Suprapubic skin (tissue), 4 donors: ENCODE results near the gene CALY.

Source experiments
- POLR2A ChIP-seq, 2 donors: fragments of 450-650 bp; IDR thresholded peaks; one replicate each; pipeline ENCODE4 v1.6.1; 2017; ENCODE audit warnings: antibody characterized with exemption in 2 of 2, mild to moderate bottlenecking in 2 of 2, moderate library complexity in 2 of 2
- POLR2AphosphoS5 ChIP-seq, 3 donors: sonication (generic); formaldehyde crosslinking; IDR thresholded peaks; one replicate each; pipeline ENCODE4 v1.6.1; 2017; ENCODE audit warnings: antibody characterized with exemption in 3 of 3
- TF ChIP-seq, protein P1 (sequence below), 2 donors: fragments of 200-600 bp in 1 of 2; fragments of 450-650 bp in 1 of 2; sonication (generic) in 1 of 2; IDR thresholded peaks; one replicate each; pipeline ENCODE4 v1.5.1; 2016 to 2019; ENCODE audit warnings: antibody characterized with exemption in 2 of 2, mild to moderate bottlenecking in 1 of 2, moderate library complexity in 1 of 2

DNA sequence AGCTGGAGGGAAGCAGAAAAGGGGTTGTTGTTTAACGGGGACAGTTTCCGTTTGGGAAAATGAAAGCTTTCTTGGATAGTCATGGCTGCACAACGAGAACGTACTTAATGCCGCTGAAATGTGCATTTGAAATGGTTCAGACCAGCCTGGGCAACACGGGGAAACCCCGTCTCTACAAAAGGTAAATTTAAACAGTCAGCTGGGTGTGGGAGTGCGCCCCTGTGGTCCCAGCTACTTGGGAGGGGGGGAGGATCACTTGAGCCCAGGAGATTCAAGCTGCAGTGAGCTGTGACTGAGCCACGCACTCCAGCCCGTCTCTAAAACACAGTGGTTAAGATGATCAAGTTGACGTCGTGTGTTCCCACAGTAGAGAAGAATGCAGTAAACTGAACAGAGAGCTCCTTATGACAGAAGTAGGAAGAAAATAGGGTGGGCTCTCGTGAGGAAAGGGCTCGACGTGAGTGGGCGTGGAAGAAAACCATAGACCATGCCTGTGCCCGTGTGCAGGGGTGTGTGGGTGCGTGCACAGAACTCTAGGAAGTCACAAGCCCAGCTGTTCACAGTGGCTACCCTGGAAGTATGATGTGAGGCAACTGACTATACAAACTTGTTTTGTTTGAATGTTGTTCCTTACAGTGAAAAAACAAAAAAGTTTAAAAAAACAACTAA, 25.2 kb upstream of the CALY start:
- TF ChIP-seq POLR2A (IDR thresholded peaks at IDR 0.05) = no peak
- no peak for TF ChIP-seq POLR2AphosphoS5 (IDR thresholded peaks at IDR 0.05)
- TF ChIP-seq, protein P1, sequence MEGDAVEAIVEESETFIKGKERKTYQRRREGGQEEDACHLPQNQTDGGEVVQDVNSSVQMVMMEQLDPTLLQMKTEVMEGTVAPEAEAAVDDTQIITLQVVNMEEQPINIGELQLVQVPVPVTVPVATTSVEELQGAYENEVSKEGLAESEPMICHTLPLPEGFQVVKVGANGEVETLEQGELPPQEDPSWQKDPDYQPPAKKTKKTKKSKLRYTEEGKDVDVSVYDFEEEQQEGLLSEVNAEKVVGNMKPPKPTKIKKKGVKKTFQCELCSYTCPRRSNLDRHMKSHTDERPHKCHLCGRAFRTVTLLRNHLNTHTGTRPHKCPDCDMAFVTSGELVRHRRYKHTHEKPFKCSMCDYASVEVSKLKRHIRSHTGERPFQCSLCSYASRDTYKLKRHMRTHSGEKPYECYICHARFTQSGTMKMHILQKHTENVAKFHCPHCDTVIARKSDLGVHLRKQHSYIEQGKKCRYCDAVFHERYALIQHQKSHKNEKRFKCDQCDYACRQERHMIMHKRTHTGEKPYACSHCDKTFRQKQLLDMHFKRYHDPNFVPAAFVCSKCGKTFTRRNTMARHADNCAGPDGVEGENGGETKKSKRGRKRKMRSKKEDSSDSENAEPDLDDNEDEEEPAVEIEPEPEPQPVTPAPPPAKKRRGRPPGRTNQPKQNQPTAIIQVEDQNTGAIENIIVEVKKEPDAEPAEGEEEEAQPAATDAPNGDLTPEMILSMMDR (IDR thresholded peaks at IDR 0.05) = no peak
